KMS-11 (cell line): ENCODE measurements around the gene SMCHD1.

ENCODE experiments used
- H2AFZ ChIP-seq: fragments of 200-600 bp; sonication (generic); 2 replicates; pipeline ENCODE4 v1.6.1; 2016; ENCODE audit warnings: antibody characterized with exemption, mixed run types, low read depth
- H3K27ac ChIP-seq: fragments of 200-600 bp; sonication (generic); 2 replicates; pipeline ENCODE4 v1.6.1; 2016; ENCODE audit warnings: mild to moderate bottlenecking, mixed run types
- H3K27me3 ChIP-seq: fragments of 200-600 bp; sonication (generic); 2 replicates; pipeline ENCODE4 v1.6.1; 2017; ENCODE audit warnings: mild to moderate bottlenecking, low read depth, mixed run types, moderate library complexity; ENCODE audit not compliant: insufficient read depth
- H3K36me3 ChIP-seq: fragments of 200-600 bp; sonication (generic); 2 replicates; pipeline ENCODE4 v1.6.1; 2017; ENCODE audit warnings: mild to moderate bottlenecking, mixed run types; ENCODE audit not compliant: insufficient read depth
- H3K4me1 ChIP-seq: fragments of 200-600 bp; sonication (generic); 2 replicates; pipeline ENCODE4 v1.6.1; 2016; ENCODE audit warnings: mild to moderate bottlenecking, low read depth, mixed run types; ENCODE audit not compliant: poor library complexity, severe bottlenecking
- H3K4me2 ChIP-seq: fragments of 200-600 bp; sonication (generic); 2 replicates; pipeline ENCODE4 v1.7.0; 2016; ENCODE audit warnings: mild to moderate bottlenecking, mixed run types
- H3K4me3 ChIP-seq: fragments of 200-600 bp; sonication (generic); IDR thresholded peaks from 2 replicates; pipeline ENCODE4 v1.6.1; 2017; ENCODE audit warnings: low read depth, low read length, mixed read lengths; ENCODE audit not compliant: insufficient read depth
- H3K79me2 ChIP-seq: fragments of 200-600 bp; sonication (generic); 2 replicates; pipeline ENCODE4 v1.6.1; 2016; ENCODE audit warnings: low read depth, mixed run types; ENCODE audit not compliant: insufficient read depth
- H3K9ac ChIP-seq: fragments of 200-600 bp; sonication (generic); 2 replicates; pipeline ENCODE4 v1.6.1; 2016; ENCODE audit warnings: mild to moderate bottlenecking, mixed run types
- H4K20me1 ChIP-seq: fragments of 200-600 bp; sonication (generic); 2 replicates; pipeline ENCODE4 v1.6.1; 2016; ENCODE audit warnings: mild to moderate bottlenecking, mixed run types; ENCODE audit not compliant: insufficient read depth
- TF ChIP-seq, protein P1 (sequence below): fragments of 200-600 bp; sonication (generic); conservative IDR thresholded peaks from 2 replicates; pipeline ENCODE4 v1.6.1; 2017; ENCODE audit warnings: low read depth, mild to moderate bottlenecking, antibody characterized with exemption, low read length, moderate library complexity, mixed read lengths

Gene SMCHD1

GRCh38 chr18:2641638-2642037 lies 13.9 kb upstream of the SMCHD1 start:
- Histone ChIP-seq H3K79me2 (no peaks in the 10 kb centered on the region), H3K9ac (no peak overlapping the region; the same call in 1 of the 2 replicates), H3K27ac (peak overlapping the region; percentile 61), H2AFZ (no peak overlapping the region), H3K4me1 (peaks cover 85% of the 10 kb centered on the region), H3K4me2 (peak overlapping the region; percentile 79), H3K4me3 (no peak overlapping the region), H3K27me3 (no peaks in the 10 kb centered on the region), H4K20me1 (no peaks in the 10 kb centered on the region), H3K36me3 (no peaks in the 10 kb centered on the region)
- TF ChIP-seq, protein P1, sequence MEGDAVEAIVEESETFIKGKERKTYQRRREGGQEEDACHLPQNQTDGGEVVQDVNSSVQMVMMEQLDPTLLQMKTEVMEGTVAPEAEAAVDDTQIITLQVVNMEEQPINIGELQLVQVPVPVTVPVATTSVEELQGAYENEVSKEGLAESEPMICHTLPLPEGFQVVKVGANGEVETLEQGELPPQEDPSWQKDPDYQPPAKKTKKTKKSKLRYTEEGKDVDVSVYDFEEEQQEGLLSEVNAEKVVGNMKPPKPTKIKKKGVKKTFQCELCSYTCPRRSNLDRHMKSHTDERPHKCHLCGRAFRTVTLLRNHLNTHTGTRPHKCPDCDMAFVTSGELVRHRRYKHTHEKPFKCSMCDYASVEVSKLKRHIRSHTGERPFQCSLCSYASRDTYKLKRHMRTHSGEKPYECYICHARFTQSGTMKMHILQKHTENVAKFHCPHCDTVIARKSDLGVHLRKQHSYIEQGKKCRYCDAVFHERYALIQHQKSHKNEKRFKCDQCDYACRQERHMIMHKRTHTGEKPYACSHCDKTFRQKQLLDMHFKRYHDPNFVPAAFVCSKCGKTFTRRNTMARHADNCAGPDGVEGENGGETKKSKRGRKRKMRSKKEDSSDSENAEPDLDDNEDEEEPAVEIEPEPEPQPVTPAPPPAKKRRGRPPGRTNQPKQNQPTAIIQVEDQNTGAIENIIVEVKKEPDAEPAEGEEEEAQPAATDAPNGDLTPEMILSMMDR = no peak

DNA sequence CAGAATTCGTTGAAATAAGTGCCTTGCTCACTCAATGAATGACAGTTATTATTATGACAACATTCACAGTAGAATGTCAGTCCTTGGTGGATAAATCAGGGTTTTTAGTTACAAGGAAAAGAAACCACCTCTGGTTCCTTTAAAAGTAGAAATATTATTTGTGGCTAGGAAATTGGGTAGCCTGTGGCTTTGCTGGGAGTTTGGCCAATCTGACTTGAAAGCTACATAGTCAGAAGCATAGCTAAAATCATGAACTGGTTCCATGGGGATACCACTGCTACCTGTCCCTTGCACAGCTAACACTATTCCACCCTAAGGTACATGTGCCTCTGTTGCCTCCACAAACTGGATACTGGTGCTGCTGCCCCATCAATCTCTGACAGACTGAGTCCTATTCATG lies 12.8 kb upstream of the SMCHD1 start:
- peak overlapping the region; percentile 79 for H3K4me2 ChIP-seq
- TF ChIP-seq, protein P1 = no peak
- no peak overlapping the region for H3K4me3 ChIP-seq
- H3K27ac ChIP-seq = peak overlapping the region; percentile 61; the same call in 1 of the 2 replicates
- no peaks in the 10 kb centered on the region for H4K20me1 ChIP-seq
- no peaks in the 10 kb centered on the region for H3K79me2 ChIP-seq
- H3K36me3 ChIP-seq = no peaks in the 10 kb centered on the region
- peaks cover 79% of the 10 kb centered on the region for H3K4me1 ChIP-seq
- H2AFZ ChIP-seq = peak overlapping the region; percentile 19; the same call in 1 of the 2 replicates
- H3K27me3 ChIP-seq = no peaks in the 10 kb centered on the region
- H3K9ac ChIP-seq = no peak overlapping the region

- H3K9ac ChIP-seq = no peak overlapping the region
- no peaks in the 10 kb centered on the region for H3K79me2 ChIP-seq
- H3K4me3 ChIP-seq = no peak overlapping the region
- H4K20me1 ChIP-seq = no peaks in the 10 kb centered on the region
- peaks cover 63% of the 10 kb centered on the region for H3K4me1 ChIP-seq
- H2AFZ ChIP-seq = no peak overlapping the region
- no peaks in the 10 kb centered on the region for H3K36me3 ChIP-seq
- no peak overlapping the region for H3K27ac ChIP-seq
- no peaks in the 10 kb centered on the region for H3K27me3 ChIP-seq
- H3K4me2 ChIP-seq = peak overlapping the region; percentile 79; the same call in 1 of the 2 replicates
- TF ChIP-seq, protein P1 = no peak
These were observed 11.0 kb upstream of the SMCHD1 start for GRCh38 chr18:2644535-2644934.

GRCh38 chr18:2651981-2652380 lies 3.5 kb upstream of the SMCHD1 start:
- no peaks in the 10 kb centered on the region for H3K36me3 ChIP-seq
- H3K4me1 ChIP-seq = peaks cover 12% of the 10 kb centered on the region
- TF ChIP-seq, protein P1 = no peak
- H3K9ac ChIP-seq = no peak overlapping the region
- no peaks in the 10 kb centered on the region; the same call in 1 of the 2 replicates for H4K20me1 ChIP-seq
- no peaks in the 10 kb centered on the region for H3K27me3 ChIP-seq
- no peak overlapping the region for H2AFZ ChIP-seq
- no peak overlapping the region for H3K4me3 ChIP-seq
- no peak overlapping the region for H3K4me2 ChIP-seq
- peaks cover 11% of the 10 kb centered on the region for H3K79me2 ChIP-seq
- H3K27ac ChIP-seq = no peak overlapping the region

DNA sequence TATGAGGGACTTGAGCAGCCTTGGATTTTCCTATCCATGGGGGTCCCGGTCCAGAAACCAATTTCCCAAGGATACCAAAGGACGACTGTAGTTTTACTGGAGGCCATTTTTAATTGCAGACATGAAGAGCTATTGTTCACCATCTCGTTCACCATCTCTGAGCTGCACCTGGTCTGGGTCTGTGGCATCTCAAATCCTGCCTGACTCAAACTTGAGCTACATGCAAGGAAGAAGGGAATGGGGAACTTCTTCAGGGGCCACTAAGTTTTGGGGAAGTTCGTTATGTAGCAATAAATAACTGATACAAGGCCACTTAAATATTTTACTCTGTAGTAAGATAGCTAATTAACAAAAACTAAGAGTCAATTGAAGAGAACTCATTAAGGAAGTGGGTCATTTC lies 2.1 kb upstream of the SMCHD1 start:
- H3K36me3 ChIP-seq = no peaks in the 10 kb centered on the region
- H3K4me3 ChIP-seq = no peak overlapping the region
- H2AFZ ChIP-seq = no peak overlapping the region
- no peak overlapping the region for H3K9ac ChIP-seq
- TF ChIP-seq, protein P1 = no peak
- H3K4me2 ChIP-seq = no peak overlapping the region
- H3K79me2 ChIP-seq = peaks cover 26% of the 10 kb centered on the region
- H3K27ac ChIP-seq = no peak overlapping the region
- H4K20me1 ChIP-seq = peaks cover 11% of the 10 kb centered on the region
- peaks cover 17% of the 10 kb centered on the region for H3K4me1 ChIP-seq
- no peaks in the 10 kb centered on the region for H3K27me3 ChIP-seq
